Loucy (cell line): ENCODE data around the gene FGF3.

Experiments used
- EZH2phosphoT487 ChIP-seq: fragments of 200-600 bp; IDR thresholded peaks from 2 replicates; pipeline ENCODE4 v1.6.1; 2018; ENCODE audit warnings: antibody characterized with exemption, mild to moderate bottlenecking, moderate library complexity, borderline replicate concordance
- TF ChIP-seq, protein P1 (sequence below): fragments of 200-600 bp; sonication (generic); conservative IDR thresholded peaks from 2 replicates; pipeline ENCODE4 v1.5.1; 2014; ENCODE audit warnings: mild to moderate bottlenecking, antibody characterized with exemption, low read length

DNA sequence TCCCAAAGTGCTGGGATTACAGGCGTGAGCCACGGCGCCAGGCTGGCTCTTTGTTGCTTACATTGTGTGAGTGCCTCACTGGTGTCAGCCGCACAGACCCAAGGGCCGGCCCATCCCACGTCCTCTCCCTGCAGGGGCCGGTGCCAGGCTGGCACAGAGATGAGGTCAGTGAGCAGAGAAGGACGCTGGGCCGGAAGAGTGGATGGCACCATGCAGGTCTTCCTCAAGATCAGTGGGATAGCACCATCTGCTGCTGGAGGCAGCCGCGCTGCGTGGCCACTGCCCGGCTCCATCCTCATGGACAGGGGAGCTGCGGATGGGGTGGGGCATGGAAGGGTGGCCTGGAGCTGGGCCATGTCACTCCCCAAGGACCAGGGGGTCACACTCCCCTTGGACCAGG is 22.1 kb downstream of the FGF3 start:
- TF ChIP-seq, protein P1, sequence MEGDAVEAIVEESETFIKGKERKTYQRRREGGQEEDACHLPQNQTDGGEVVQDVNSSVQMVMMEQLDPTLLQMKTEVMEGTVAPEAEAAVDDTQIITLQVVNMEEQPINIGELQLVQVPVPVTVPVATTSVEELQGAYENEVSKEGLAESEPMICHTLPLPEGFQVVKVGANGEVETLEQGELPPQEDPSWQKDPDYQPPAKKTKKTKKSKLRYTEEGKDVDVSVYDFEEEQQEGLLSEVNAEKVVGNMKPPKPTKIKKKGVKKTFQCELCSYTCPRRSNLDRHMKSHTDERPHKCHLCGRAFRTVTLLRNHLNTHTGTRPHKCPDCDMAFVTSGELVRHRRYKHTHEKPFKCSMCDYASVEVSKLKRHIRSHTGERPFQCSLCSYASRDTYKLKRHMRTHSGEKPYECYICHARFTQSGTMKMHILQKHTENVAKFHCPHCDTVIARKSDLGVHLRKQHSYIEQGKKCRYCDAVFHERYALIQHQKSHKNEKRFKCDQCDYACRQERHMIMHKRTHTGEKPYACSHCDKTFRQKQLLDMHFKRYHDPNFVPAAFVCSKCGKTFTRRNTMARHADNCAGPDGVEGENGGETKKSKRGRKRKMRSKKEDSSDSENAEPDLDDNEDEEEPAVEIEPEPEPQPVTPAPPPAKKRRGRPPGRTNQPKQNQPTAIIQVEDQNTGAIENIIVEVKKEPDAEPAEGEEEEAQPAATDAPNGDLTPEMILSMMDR: no peak
- no peak for TF ChIP-seq EZH2phosphoT487
